Measurements from ENCODE around the gene NOSTRIN. TPM values are rescaled to one million over a fixed set of nuclear protein-coding genes. Genes with fewer than 3 reads are reported as not detected.
"Not testable (repeated sequence)": the region's sequence is repeated elsewhere in the genome, so short reads cannot be mapped to it uniquely, and the experiment has no call there.

NOSTRIN gene, protein sequence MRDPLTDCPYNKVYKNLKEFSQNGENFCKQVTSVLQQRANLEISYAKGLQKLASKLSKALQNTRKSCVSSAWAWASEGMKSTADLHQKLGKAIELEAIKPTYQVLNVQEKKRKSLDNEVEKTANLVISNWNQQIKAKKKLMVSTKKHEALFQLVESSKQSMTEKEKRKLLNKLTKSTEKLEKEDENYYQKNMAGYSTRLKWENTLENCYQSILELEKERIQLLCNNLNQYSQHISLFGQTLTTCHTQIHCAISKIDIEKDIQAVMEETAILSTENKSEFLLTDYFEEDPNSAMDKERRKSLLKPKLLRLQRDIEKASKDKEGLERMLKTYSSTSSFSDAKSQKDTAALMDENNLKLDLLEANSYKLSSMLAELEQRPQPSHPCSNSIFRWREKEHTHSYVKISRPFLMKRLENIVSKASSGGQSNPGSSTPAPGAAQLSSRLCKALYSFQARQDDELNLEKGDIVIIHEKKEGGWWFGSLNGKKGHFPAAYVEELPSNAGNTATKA
- not detected in 2 replicates for total RNA-seq (2014; rRNA removed; shearing (Covaris generic))

DNA sequence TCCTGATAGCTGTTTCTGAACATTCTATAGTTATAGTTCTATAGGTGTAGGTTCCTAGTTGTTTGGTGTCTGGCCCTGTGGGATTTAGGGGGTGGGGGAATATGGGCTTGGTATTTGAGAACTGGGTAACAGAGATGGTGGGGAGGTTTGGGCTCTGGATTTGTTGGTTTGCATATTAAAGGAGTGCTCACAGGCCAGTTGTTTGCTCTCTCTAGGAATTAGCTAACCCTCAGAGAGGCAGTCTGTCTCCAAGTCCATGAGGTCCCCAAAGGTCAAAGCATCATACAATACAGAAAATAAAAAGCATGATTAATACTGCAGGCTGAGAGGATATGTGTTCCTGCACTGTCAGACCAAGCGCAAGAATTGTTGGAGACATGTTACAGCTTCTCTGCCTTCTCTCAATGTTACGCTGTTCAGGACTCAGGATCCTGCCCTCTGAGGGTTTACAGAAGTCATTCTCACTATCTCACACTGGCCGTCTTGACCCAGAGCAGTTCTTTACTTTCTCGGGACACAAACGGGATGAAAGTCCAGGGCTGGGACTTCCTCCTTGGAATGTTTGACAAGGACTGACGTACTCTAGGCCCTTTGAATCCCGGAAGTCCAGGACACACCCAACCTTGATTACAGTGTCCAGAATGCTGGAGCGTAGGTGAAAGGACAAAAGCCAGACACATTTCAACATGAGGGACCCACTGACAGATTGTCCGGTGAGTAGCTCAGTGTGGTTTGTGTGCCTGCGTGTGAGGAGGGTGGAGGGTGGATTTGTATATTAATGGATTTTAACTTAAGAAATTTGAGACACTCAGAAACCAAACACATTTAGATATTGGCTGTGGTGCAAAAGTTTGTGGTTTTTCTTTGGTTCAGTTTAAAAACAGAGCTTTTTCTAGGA lies at the start of gene NOSTRIN:
NOSTRIN (plus strand) TSS at position 677 of the 898 bp plus-strand sequence; CDS start at position 687, 10 bp downstream.
- H3K4me3 ChIP-seq: no peak within 1 kb of the TSS
- H3K27me3 ChIP-seq (replicated peaks): peaks cover 4% of the 10 kb centered on the region; the same call in 1 of the 2 replicates
- H3K4me1 ChIP-seq (replicated peaks): no peaks in the 10 kb centered on the region
- H3K9me3 ChIP-seq (replicated peaks): no peaks in the 10 kb centered on the region
- H3K36me3 ChIP-seq: no peaks in the 10 kb centered on the region
- H3K27ac ChIP-seq: no peak within 1 kb of the TSS
- DNase-seq (ENCODE audit: low read depth in 1 of 2, low spot score in 2 of 2): no peak

- no peaks in the 10 kb centered on the region for H3K27me3 ChIP-seq (replicated peaks)
- H3K27ac ChIP-seq: no peak overlapping the region
- H3K36me3 ChIP-seq: 0 out of 2 replicates have a peak, but pooled peaks cover 4% of the 10 kb centered on the region
- DNase-seq (ENCODE audit: low read depth in 1 of 2, low spot score in 2 of 2): no peak
- H3K9me3 ChIP-seq (replicated peaks): no peaks in the 10 kb centered on the region
- no peaks in the 10 kb centered on the region for H3K4me1 ChIP-seq (replicated peaks)
- H3K4me3 ChIP-seq: no peak overlapping the region
Measured at GRCh38 chr2:168753765-168754329, 48.6 kb upstream of the NOSTRIN start.

GRCh38 chr2:168757223-168757622 lies 45.2 kb upstream of the NOSTRIN start:
- no peak overlapping the region for H3K27ac ChIP-seq
- no peak overlapping the region for H3K4me3 ChIP-seq
- 0 out of 2 replicates have a peak, but pooled peaks cover 4% of the 10 kb centered on the region for H3K36me3 ChIP-seq
- DNase-seq (ENCODE audit: low read depth in 1 of 2, low spot score in 2 of 2): no peak
- no peaks in the 10 kb centered on the region for H3K4me1 ChIP-seq (replicated peaks)
- no peaks in the 10 kb centered on the region for H3K9me3 ChIP-seq (replicated peaks)
- no peaks in the 10 kb centered on the region for H3K27me3 ChIP-seq (replicated peaks)

GRCh38 chr2:168758970-168759820 lies 43.2 kb upstream of the NOSTRIN start:
- H3K27ac ChIP-seq: no peak overlapping the region
- H3K36me3 ChIP-seq: no peaks in the 10 kb centered on the region
- no peaks in the 10 kb centered on the region for H3K4me1 ChIP-seq (replicated peaks)
- no peak overlapping the region for H3K4me3 ChIP-seq
- H3K9me3 ChIP-seq (replicated peaks): no peaks in the 10 kb centered on the region
- no peaks in the 10 kb centered on the region for H3K27me3 ChIP-seq (replicated peaks)
- peak in 1 of 2 experiments; percentile 28 for DNase-seq (ENCODE audit: low read depth in 1 of 2, low spot score in 2 of 2)

DNA sequence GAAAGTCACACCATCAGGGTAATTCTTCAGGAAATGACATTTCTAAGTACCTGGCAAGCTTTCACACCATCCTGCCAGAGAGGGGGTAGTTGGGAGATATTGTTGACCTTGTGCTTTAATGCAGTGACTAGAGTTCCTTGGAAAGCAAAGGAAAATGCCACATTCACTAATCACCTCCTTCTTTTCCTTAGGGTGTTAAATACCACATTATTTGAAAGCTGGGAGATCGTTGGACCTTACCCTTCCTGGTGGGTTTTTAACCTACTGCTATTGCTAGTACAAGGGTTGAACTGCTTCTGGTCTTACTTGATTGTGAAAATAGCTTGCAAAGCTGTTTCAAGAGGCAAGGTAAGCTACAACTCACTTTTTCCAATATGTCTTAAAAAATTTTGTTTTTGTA lies 37.0 kb upstream of the NOSTRIN start:
- H3K36me3 ChIP-seq: no peaks in the 10 kb centered on the region
- DNase-seq (ENCODE audit: low read depth in 1 of 2, low spot score in 2 of 2): no peak
- no peaks in the 10 kb centered on the region for H3K27me3 ChIP-seq (replicated peaks)
- H3K27ac ChIP-seq: no peak overlapping the region
- no peaks in the 10 kb centered on the region for H3K9me3 ChIP-seq (replicated peaks)
- H3K4me1 ChIP-seq (replicated peaks): no peaks in the 10 kb centered on the region
- no peak overlapping the region for H3K4me3 ChIP-seq

- H3K27me3 ChIP-seq (replicated peaks): no peaks in the 10 kb centered on the region
- no peak overlapping the region for H3K27ac ChIP-seq
- no peak overlapping the region for H3K4me3 ChIP-seq
- H3K4me1 ChIP-seq (replicated peaks): no peaks in the 10 kb centered on the region
- no peaks in the 10 kb centered on the region for H3K36me3 ChIP-seq
- H3K9me3 ChIP-seq (replicated peaks): no peaks in the 10 kb centered on the region
- DNase-seq (ENCODE audit: low read depth in 1 of 2, low spot score in 2 of 2): no peak
Measured at GRCh38 chr2:168766600-168766999, 35.8 kb upstream of the NOSTRIN start.

GRCh38 chr2:168767258-168767657 lies 35.2 kb upstream of the NOSTRIN start:
- H3K4me3 ChIP-seq: no peak overlapping the region
- H3K27ac ChIP-seq: no peak overlapping the region
- H3K27me3 ChIP-seq (replicated peaks): no peaks in the 10 kb centered on the region
- no peak for DNase-seq (ENCODE audit: low read depth in 1 of 2, low spot score in 2 of 2)
- no peaks in the 10 kb centered on the region for H3K36me3 ChIP-seq
- no peaks in the 10 kb centered on the region for H3K9me3 ChIP-seq (replicated peaks)
- no peaks in the 10 kb centered on the region for H3K4me1 ChIP-seq (replicated peaks)

DNA sequence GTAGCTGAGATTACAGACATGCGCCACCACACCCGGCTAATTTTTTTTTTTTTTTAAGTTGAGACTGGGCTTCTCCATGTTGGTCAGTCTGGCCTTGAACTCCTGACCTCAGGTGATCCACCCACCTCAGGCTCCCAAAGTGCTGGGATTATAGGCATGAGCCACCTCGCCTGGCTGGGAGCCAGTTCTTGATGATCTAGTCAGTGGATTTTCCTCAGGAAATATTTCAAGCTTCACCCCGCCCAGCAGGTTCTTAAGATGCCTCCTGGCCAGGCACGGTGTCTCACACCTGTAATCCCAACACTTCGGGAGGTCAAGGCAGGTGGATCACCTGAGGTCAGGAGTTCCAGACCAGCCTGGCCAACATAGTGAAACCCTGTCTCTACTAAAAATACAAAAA lies 34.1 kb upstream of the NOSTRIN start:
- not testable (repeated sequence) for H3K9me3 ChIP-seq (replicated peaks); H3K36me3 ChIP-seq; H3K27me3 ChIP-seq (replicated peaks); H3K4me3 ChIP-seq; H3K27ac ChIP-seq; DNase-seq (ENCODE audit: low read depth in 1 of 2, low spot score in 2 of 2); H3K4me1 ChIP-seq (replicated peaks)

GRCh38 chr2:168770796-168771195 lies 31.6 kb upstream of the NOSTRIN start:
- DNase-seq (ENCODE audit: low read depth in 1 of 2, low spot score in 2 of 2): no peak

GRCh38 chr2:168772704-168773103 lies 29.7 kb upstream of the NOSTRIN start:
- Histone ChIP-seq H3K36me3 (no peaks in the 10 kb centered on the region), H3K4me3 (no peak overlapping the region), H3K9me3 (replicated peaks) (no peaks in the 10 kb centered on the region), H3K4me1 (replicated peaks) (no peaks in the 10 kb centered on the region), H3K27ac (no peak overlapping the region), H3K27me3 (replicated peaks) (no peaks in the 10 kb centered on the region)
- DNase-seq (ENCODE audit: low read depth in 1 of 2, low spot score in 2 of 2): no peak

More at GRCh38 chr2:168770796-168771195, 31.6 kb upstream of the NOSTRIN start:
- Histone ChIP-seq H3K9me3 (replicated peaks) (no peaks in the 10 kb centered on the region), H3K4me3 (no peak overlapping the region), H3K27me3 (replicated peaks) (no peaks in the 10 kb centered on the region), H3K36me3 (no peaks in the 10 kb centered on the region), H3K4me1 (replicated peaks) (no peaks in the 10 kb centered on the region), H3K27ac (no peak overlapping the region)

DNA sequence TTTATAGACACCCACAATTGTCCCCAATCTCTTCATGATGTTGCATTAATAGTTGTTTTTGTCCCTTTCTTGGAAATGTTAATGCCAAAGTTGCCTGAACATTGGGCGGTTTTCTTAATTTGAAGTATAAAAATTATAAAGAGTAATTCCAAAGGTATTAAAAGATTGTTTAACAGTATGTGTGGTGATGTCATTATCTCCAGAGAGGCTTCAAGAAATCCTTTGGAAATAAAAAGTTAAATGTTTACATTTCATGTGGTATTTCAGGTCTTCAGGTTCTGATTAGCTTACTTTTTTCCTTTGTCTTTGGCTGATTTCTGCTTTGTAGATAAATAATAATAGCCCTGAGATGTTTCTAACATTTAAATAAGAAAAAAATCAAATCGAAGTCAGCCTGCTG lies 29.3 kb upstream of the NOSTRIN start:
- H3K27me3 ChIP-seq (replicated peaks): no peaks in the 10 kb centered on the region
- DNase-seq (ENCODE audit: low read depth in 1 of 2, low spot score in 2 of 2): no peak
- no peaks in the 10 kb centered on the region for H3K36me3 ChIP-seq
- no peaks in the 10 kb centered on the region for H3K4me1 ChIP-seq (replicated peaks)
- no peak overlapping the region for H3K27ac ChIP-seq
- no peaks in the 10 kb centered on the region for H3K9me3 ChIP-seq (replicated peaks)
- H3K4me3 ChIP-seq: no peak overlapping the region

GRCh38 chr2:168773719-168774521 lies 28.5 kb upstream of the NOSTRIN start:
- Histone ChIP-seq H3K27ac (no peak overlapping the region), H3K36me3 (no peaks in the 10 kb centered on the region), H3K9me3 (replicated peaks) (no peaks in the 10 kb centered on the region), H3K27me3 (replicated peaks) (no peaks in the 10 kb centered on the region), H3K4me1 (replicated peaks) (no peaks in the 10 kb centered on the region), H3K4me3 (no peak overlapping the region)
- DNase-seq (ENCODE audit: low read depth in 1 of 2, low spot score in 2 of 2): peak; percentile 18 to 52
